BE2C (cell line): ENCODE measurements around the gene CFAP43.

Experiments used
- DNase-seq: peaks from one replicate; pipeline ENCODE4 v3.0.0-alpha.2; 2020
- H3K27me3 ChIP-seq: fragments of 250-450 bp; sonication (Bioruptor Pico); 2 replicates; pipeline ENCODE4 v1.5.1; 2020; ENCODE audit warnings: mild to moderate bottlenecking
- H3K36me3 ChIP-seq: fragments of 250-450 bp; sonication (Bioruptor Pico); 2 replicates; pipeline ENCODE4 v1.5.1; 2020; ENCODE audit warnings: mild to moderate bottlenecking
- H3K4me1 ChIP-seq: fragments of 250-450 bp; sonication (Bioruptor Pico); 2 replicates; pipeline ENCODE4 v1.5.1; 2020
- H3K4me3 ChIP-seq: 2 replicates; pipeline ENCODE4 v1.5.1; 2011; ENCODE audit warnings: low read depth, low read length
- H3K9me3 ChIP-seq: fragments of 250-450 bp; sonication (Bioruptor Pico); 2 replicates; pipeline ENCODE4 v1.5.1; 2020
- CTCF ChIP-seq: IDR thresholded peaks from 2 replicates; pipeline ENCODE4 v1.5.1; 2012; ENCODE audit warnings: mild to moderate bottlenecking, low read depth, low read length

Gene CFAP43

GRCh38 chr10:104202231-104202630, 29.9 kb downstream of the CFAP43 start:
- Histone ChIP-seq H3K9me3 (no peaks in the 10 kb centered on the region), H3K27me3 (no peaks in the 10 kb centered on the region), H3K4me3 (no peak overlapping the region), H3K4me1 (no peaks in the 10 kb centered on the region), H3K36me3 (no peaks in the 10 kb centered on the region)
- no peak for TF ChIP-seq CTCF
- no peak for DNase-seq

GRCh38 chr10:104201636-104202035, 30.5 kb downstream of the CFAP43 start:
- Histone ChIP-seq H3K27me3 (no peaks in the 10 kb centered on the region), H3K4me3 (no peak overlapping the region), H3K9me3 (no peaks in the 10 kb centered on the region), H3K4me1 (no peaks in the 10 kb centered on the region), H3K36me3 (no peaks in the 10 kb centered on the region)
- DNase-seq: no peak
- TF ChIP-seq CTCF: no peak

- Histone ChIP-seq H3K27me3 (no peaks in the 10 kb centered on the region), H3K36me3 (no peaks in the 10 kb centered on the region), H3K9me3 (no peaks in the 10 kb centered on the region), H3K4me3 (no peak overlapping the region), H3K4me1 (no peaks in the 10 kb centered on the region)
- DNase-seq: no peak
- TF ChIP-seq CTCF: no peak
These were observed 32.6 kb downstream of the CFAP43 start for GRCh38 chr10:104199567-104199966.

GRCh38 chr10:104197364-104197763, 34.8 kb downstream of the CFAP43 start:
- H3K9me3 ChIP-seq: no peaks in the 10 kb centered on the region
- H3K36me3 ChIP-seq: no peaks in the 10 kb centered on the region
- no peaks in the 10 kb centered on the region for H3K4me1 ChIP-seq
- no peak for TF ChIP-seq CTCF
- DNase-seq: no peak
- H3K4me3 ChIP-seq: no peak overlapping the region
- H3K27me3 ChIP-seq: no peaks in the 10 kb centered on the region

- no peak for TF ChIP-seq CTCF
- Histone ChIP-seq H3K9me3 (no peaks in the 10 kb centered on the region), H3K27me3 (no peaks in the 10 kb centered on the region), H3K36me3 (no peaks in the 10 kb centered on the region), H3K4me3 (no peak overlapping the region), H3K4me1 (no peaks in the 10 kb centered on the region)
- no peak for DNase-seq
These were observed 36.5 kb downstream of the CFAP43 start for GRCh38 chr10:104195706-104196105.

- TF ChIP-seq CTCF: no peak
- H3K9me3 ChIP-seq: no peaks in the 10 kb centered on the region
- peak; percentile 25 for DNase-seq
- H3K4me1 ChIP-seq: no peaks in the 10 kb centered on the region
- peak overlapping the region; percentile 1; the same call in 1 of the 2 replicates for H3K4me3 ChIP-seq
- H3K36me3 ChIP-seq: no peaks in the 10 kb centered on the region
- no peaks in the 10 kb centered on the region for H3K27me3 ChIP-seq
These were observed 38.4 kb downstream of the CFAP43 start for GRCh38 chr10:104193787-104194186.
